Stimulated activated CD4-positive, alpha-beta T cell treated with anti-CD3 and anti-CD28 coated beads, TNF-alpha, amount 100 ng/mL, for 48 hours (primary cell): ENCODE results near the gene PRKCZ.
A peak's percentile ranks its signal among the peaks of the same experiment; 100 is the strongest.

Source experiments
- DNase-seq, 3 donors: peaks; one replicate each; pipeline ENCODE4 v3.0.0-alpha.2; 2020; ENCODE audit warnings: low read depth in 3 of 3

PRKCZ gene

GRCh38 chr1:2177946-2178538 is 127.8 kb downstream of the PRKCZ start:
- DNase-seq = no peak

- DNase-seq = no peak
Measured at GRCh38 chr1:2178875-2179274, 128.7 kb downstream of the PRKCZ start.

GRCh38 chr1:2179283-2180013 is 129.2 kb downstream of the PRKCZ start:
- DNase-seq = no peak

GRCh38 chr1:2180297-2181245 is 130.4 kb downstream of the PRKCZ start:
- DNase-seq = no peak

- no peak for DNase-seq
Measured at GRCh38 chr1:2181271-2181670, 131.1 kb downstream of the PRKCZ start.

GRCh38 chr1:2181752-2182151 is 131.5 kb downstream of the PRKCZ start:
- no peak for DNase-seq

GRCh38 chr1:2182376-2182775 is 132.2 kb downstream of the PRKCZ start:
- no peak for DNase-seq

- no peak for DNase-seq
Measured at GRCh38 chr1:2183937-2184334, 133.7 kb downstream of the PRKCZ start.

- DNase-seq = no peak
Measured at GRCh38 chr1:2184531-2184930, 134.3 kb downstream of the PRKCZ start.

- DNase-seq = no peak
Measured at GRCh38 chr1:2184934-2185333, 134.7 kb downstream of the PRKCZ start.

- DNase-seq = no peak
Measured at GRCh38 chr1:2185880-2186855, 136.0 kb downstream of the PRKCZ start.

- no peak for DNase-seq
Measured at GRCh38 chr1:2186901-2187300, 136.7 kb downstream of the PRKCZ start.

- DNase-seq = no peak
Measured at GRCh38 chr1:2187619-2188018, 137.4 kb downstream of the PRKCZ start.

- no peak for DNase-seq
Measured at GRCh38 chr1:2188336-2188735, 138.1 kb downstream of the PRKCZ start.

- peak; percentile 79 to 87 (median 86) for DNase-seq
Measured at GRCh38 chr1:2189459-2190425, 139.5 kb downstream of the PRKCZ start.

GRCh38 chr1:2190491-2190976 is 140.3 kb downstream of the PRKCZ start:
- DNase-seq = no peak

- no peak for DNase-seq
Measured at GRCh38 chr1:2192031-2192995, 142.1 kb downstream of the PRKCZ start.

- DNase-seq = no peak
Measured at GRCh38 chr1:2193514-2194281, 143.5 kb downstream of the PRKCZ start.
